22Rv1 (cell line): ENCODE data around the gene MLLT3.

ENCODE experiments used
- CTCF ChIP-seq: fragments of 450-650 bp; IDR thresholded peaks from 2 replicates; pipeline ENCODE4 v1.5.1; 2017; ENCODE audit warnings: mild to moderate bottlenecking
- ZFX ChIP-seq: fragments of 450-650 bp; IDR thresholded peaks from 2 replicates; pipeline ENCODE4 v1.6.1; 2017; ENCODE audit warnings: antibody characterized with exemption, borderline replicate concordance

- TF ChIP-seq CTCF (no peak), ZFX (no peak)
These were observed 127.2 kb downstream of the MLLT3 start for GRCh38 chr9:20495098-20495497.
